Astrocyte of the cerebellum (primary cell): ENCODE data around the gene APBA1.

Source experiments
- DNase-seq: peaks from one replicate; pipeline ENCODE4 v3.0.0-alpha.2; 2011; ENCODE audit warnings: low read depth
- H3K4me3 ChIP-seq: 2 replicates; pipeline ENCODE4 v1.5.1; 2011; ENCODE audit warnings: mild to moderate bottlenecking, low read depth, low read length, moderate library complexity
- in situ Hi-C: cut with HindIII; loops from 2 replicates; pipeline ENCODE4 v1.10.0; 2017; ENCODE audit warnings: low sequenced_read_pairs
- TF ChIP-seq, protein P1 (sequence below): IDR thresholded peaks from 2 replicates; pipeline ENCODE4 v1.5.1; 2012; ENCODE audit warnings: low read length, low read depth, moderate library complexity, mild to moderate bottlenecking; ENCODE audit errors: missing control alignments

The APBA1 gene

DNA sequence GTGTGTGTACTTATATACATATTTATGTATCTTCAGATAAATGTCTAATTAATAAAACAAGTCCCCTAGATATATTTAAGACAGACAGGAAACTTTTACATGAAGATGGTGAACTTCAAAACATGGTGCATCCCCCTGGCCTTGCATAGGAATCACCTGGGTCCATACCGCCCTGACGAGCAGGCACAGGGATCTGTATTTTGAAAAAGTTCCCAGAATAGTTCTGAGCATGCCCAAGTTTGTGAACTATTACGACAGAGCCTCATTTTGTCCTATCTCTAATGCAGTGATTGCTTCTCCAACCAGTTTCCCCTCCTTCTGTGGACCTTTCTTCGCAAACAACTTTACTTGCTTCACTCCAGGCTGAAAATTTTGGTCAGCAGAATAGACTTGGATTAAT, 98.1 kb downstream of the APBA1 start:
- in situ Hi-C loops: no loop called here
- TF ChIP-seq, protein P1, sequence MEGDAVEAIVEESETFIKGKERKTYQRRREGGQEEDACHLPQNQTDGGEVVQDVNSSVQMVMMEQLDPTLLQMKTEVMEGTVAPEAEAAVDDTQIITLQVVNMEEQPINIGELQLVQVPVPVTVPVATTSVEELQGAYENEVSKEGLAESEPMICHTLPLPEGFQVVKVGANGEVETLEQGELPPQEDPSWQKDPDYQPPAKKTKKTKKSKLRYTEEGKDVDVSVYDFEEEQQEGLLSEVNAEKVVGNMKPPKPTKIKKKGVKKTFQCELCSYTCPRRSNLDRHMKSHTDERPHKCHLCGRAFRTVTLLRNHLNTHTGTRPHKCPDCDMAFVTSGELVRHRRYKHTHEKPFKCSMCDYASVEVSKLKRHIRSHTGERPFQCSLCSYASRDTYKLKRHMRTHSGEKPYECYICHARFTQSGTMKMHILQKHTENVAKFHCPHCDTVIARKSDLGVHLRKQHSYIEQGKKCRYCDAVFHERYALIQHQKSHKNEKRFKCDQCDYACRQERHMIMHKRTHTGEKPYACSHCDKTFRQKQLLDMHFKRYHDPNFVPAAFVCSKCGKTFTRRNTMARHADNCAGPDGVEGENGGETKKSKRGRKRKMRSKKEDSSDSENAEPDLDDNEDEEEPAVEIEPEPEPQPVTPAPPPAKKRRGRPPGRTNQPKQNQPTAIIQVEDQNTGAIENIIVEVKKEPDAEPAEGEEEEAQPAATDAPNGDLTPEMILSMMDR: no peak

DNA sequence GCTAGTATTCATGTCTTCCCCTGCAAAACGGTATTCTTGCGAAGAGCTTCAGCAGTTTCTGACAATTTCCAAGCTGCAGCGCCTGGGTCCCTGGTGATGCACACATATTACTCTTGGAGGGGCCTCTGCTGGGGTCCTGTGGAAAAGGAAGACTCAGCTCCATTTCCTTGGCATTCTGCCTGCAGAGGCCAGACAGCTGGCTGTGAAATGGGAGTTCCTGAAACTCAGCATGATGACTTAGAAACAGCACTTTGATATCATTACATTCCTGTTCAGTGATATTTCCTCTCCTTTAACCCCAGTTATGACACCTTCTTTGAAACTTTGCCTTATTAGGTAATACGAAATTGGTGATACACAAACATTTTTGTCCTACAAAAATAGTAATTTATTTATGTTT, 98.5 kb downstream of the APBA1 start:
- TF ChIP-seq, protein P1: no peak
- no peak for DNase-seq
- no peak overlapping the region for H3K4me3 ChIP-seq
- in situ Hi-C loops: no loop called here

More for the DNA sequence above, 98.1 kb downstream of the APBA1 start:
- DNase-seq: no peak
- no peak overlapping the region for H3K4me3 ChIP-seq

DNA sequence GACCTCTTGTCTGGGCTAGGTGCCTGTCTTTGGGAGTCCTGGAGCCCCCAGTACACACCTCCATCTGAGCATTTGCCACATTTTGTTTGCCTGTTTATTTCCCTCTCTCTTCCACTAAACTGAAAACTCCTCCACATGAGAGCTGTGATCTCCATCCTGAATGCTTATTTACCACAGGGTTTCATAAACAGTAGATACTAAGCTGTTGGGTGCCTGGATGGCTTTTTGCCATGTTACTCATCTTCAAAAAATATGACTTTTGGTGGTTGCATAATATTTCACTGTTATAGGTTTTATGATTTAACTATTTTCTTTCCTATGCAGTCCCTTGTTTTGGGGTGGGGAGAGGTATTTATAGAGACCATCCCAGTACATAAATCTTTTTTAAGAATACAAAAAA, 99.6 kb downstream of the APBA1 start:
- TF ChIP-seq, protein P1: no peak
- in situ Hi-C loops: no loop called here
- DNase-seq: no peak
- H3K4me3 ChIP-seq: no peak overlapping the region

DNA sequence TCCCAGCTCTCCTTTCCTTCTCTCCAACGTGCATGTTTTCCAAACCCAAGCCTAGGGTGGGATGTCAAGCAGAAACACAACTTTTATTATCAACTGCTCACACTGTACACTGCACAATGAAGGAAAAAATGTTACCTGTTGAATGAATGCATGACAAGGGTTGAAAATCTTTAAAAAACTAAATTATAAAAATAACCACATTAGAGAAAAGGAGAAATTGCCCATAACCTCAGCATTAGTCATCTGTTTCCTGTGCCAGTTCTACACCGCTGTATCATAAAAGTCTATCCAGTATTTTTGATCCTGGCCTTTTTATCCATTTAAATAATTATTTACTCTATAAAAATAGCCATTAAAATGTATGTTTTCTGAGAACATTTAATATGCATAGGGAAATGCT, 101.1 kb downstream of the APBA1 start:
- no peak overlapping the region for H3K4me3 ChIP-seq
- in situ Hi-C loops: no loop called here
- DNase-seq: no peak
- TF ChIP-seq, protein P1: no peak

DNA sequence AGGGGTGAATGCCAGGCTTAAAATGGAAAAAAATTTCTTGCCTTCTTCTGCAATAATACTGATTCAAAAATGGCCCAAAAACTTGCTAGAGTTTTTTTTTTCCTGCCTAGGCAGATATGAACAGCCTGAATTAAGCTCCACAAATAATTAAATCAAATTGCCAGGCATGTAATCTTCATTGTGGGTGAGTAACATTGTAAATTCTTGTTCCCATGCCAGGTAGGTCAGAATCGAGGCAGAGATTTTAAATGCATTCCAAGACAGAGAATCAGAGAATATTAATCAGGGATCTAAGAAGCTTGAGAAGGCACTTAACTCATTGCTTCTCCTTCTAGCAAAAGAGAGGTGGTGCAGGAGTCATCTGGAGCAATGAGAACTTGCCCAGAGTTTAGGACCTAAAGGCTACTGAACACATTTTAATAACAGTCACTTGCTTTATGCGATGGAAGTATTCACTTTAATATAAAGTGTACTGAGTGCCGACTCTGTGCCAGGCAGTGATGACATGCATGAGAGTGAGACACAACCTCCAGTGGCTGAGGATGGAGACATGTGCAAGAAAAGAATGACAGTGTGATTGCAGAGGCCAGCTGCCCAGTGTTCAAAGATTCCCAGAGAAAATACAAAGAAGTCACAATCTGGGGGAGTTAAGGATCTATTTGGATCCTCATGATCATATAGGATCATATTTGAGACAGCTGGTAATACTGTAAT, 102.3 kb downstream of the APBA1 start:
- no peak overlapping the region for H3K4me3 ChIP-seq
- in situ Hi-C loops: no loop called here
- peak; percentile 78 for DNase-seq
- TF ChIP-seq, protein P1: no peak

DNA sequence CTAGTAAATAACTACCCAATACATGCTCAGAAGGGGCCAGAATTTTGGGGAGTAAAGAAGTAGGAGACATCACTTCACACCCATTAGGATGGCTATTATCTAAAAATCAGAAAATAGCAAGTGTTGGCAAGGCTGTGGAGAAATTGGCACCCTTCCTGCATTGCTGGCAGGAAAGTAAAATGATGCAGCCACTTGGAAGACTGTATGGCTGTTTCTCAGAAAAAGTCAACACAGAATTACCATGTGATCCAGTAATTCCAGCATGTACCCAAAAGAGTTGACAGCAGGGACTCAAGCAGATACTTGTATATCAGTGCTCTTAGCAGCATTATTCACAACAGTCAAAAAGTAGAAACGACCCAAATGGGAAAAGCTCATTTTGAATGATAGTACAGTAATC, 107.6 kb downstream of the APBA1 start:
- TF ChIP-seq, protein P1: no peak
- in situ Hi-C loops: no loop called here
- H3K4me3 ChIP-seq: no peak overlapping the region
- no peak for DNase-seq
